HG03571 (cell line): Measurements from ENCODE around the gene SLC12A7.

Experiments
- ATAC-seq: cut with Tn5 transposase; IDR thresholded peaks from one replicate; pipeline ENCODE4 v1.9.1; 2021; ENCODE audit not compliant: unreplicated experiment

The SLC12A7 gene

DNA sequence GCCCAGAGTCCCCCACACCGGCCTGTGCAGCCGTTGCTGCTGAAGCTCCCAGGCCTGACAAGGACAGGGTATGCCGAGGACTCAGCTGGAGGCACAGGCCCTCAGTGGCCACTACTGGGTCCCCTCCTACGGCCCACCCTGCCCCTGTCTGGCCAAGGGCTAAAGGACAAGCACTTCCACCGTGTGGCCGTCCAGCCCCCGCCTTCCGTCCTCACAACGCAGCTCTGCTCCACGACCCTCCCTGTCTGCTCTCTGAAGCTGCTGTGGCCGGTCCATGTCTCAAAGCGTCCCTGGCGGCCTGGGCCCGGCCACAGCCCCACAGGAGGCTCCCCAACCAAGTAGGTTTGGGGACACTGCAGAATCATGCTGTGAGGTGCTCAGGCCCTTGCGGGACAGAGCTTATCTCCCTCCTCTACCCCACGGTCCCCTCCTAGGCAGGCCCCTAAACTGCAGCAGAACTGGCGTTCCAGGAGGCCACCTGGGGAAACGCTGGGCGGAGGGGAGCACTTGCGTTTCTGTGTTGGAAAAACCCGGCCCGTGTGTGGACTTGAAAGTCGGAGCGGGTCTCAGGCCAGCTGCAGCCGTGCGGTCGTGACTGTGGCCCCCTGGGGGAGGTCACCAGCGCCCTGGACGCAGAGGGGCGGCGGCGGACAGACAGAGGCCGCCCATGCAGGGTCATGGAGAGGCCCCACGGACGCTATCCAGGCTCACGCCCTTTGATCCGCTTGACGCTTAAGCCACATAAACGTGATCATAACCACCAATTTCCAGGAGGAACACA is 57.7 kb downstream of the SLC12A7 start:
- no peak for ATAC-seq

DNA sequence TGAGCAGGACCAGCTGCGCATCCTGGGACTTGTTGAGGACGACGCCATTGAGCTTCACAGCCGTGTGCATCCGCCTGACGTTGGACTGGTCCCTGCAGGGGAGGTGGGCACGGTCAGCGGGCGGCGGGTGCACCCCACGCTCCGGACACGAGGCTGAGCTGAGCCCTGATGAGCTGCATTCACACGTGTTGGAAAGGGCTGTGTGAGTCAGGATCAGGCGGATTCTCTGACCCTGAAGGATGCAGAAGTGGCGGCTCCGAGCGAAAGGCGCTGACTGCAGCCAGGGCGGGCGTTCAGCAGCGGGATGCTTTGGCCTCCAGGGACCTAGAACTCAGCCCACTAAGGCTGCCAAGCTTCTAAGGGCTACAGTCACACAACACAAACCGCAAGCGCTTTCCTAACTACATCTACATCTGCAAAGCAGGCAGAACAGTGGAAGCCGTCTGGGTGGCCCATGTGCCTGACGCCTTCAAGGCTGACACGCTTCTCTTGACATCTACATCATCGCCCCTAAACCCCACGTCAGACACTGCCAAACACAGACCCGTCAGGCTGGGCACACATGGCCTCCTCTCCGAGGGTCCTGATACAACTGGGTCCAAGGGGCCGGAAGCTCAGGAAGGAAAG is 58.4 kb downstream of the SLC12A7 start:
- ATAC-seq = no peak

DNA sequence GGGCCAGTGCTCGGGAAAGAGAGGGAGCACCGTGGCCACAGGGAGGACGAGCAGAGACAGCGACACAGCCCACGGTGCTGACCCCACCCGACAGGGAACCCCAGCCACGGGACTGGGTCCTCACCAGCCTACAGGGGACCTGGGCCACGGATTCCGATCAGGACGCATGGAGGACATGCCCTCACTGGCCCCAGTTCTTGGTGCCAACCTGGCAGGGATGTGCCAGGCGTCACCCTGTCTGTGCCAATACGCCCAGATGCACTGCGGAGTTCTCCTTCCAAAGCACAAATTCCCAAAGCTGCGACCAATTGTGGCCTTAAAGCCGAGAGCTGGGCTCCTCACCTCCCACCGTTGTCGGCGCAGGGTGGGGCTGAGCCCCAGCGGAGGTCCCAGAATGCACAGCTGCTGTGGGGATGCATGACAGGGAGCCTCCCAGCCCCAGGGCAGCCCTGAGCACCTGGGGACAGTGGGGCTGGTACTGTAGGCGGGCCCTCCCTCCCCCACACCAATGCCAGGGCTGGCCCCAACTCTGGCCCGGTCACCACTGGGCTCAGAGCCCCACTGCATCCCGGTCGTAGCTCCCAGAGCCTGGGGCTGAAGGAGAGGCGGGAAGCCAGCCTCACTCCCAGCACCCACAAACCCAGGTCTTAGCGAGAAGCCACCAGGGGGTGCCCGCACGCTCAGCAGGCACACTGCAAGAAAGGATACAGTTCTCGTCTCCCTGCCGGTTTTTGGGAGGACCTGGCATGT is 59.0 kb downstream of the SLC12A7 start:
- ATAC-seq = no peak

DNA sequence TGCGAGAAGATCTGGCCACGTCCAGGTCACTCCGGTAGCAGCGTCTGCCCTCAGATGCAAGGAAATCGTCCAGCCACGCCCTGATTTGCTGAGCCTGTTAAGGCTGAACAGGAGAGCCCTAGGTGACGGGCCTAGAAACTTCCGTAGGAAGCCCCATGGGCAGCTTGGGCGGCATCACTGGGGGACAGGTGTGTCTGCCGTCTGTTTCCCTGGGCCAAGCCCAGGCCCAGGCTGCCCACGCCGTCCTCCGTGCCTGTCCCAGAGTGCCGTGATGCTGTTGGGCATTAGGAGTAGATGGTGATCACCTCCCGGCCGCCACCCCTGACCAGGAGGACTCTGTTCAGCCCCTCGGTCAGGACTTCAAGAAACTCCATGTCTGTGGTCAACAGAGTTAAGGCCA is 59.8 kb downstream of the SLC12A7 start:
- no peak for ATAC-seq

DNA sequence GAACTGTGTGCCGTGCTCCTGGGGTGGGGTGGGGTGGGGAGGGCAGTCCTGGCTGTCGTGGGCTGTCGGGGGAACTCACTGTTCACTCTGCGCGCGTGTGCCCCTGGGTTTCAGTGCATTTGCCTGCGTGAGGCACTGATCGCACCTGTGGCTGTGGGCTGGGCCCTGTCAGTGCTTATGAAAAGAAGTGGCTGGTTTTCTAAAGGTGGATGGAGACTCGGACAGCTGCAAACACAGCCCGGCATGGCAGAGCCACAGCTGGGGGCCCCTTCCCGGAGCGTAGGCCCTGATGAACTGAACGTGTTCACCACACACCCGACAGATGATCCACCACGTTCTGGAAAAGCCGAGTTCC is 60.5 kb downstream of the SLC12A7 start:
- ATAC-seq = no peak

DNA sequence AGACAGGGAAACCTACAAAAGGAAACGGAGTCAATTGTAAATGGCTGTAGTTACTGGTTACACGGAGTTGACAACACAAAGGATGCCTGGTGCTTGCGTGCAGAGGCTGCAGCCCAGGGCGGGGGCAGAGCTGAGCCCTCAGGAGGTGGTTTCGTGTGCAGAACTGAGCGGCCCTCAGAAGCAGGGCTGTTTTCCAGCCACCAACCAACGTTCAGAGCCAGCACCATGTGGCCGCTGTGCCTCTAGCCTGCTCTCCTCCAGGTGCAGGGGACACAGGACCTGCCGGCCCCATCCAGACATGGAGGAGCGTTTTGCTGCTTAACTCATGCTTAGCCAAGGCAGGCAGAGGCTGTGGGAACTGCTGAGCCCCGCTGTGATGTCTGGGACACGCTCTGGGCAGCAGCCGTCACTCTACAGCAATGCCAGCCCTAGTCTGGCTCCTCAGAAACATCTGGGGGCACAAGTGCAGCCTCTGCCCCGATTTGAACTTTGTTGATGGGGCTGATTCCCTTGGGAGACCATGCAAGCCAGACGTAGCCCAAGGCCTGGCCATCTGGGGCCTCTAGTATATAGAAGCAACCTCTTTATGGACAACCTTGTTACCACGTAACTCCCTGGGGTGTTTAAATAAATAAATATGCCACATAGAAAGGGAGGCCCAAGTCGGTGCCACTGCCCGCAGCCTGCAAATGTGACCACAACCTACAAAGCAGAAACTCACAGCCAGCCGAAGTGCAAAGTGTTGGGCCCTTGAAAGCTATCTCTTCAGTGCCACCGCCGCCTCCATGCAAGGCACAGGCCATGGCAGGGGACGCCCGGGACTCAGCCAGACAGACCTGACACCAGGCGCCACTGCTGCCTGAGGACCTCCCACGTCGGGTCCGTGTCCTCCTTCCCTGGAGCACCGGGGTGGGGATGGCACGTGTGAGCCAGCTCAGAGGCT is 61.2 kb downstream of the SLC12A7 start:
- no peak for ATAC-seq

DNA sequence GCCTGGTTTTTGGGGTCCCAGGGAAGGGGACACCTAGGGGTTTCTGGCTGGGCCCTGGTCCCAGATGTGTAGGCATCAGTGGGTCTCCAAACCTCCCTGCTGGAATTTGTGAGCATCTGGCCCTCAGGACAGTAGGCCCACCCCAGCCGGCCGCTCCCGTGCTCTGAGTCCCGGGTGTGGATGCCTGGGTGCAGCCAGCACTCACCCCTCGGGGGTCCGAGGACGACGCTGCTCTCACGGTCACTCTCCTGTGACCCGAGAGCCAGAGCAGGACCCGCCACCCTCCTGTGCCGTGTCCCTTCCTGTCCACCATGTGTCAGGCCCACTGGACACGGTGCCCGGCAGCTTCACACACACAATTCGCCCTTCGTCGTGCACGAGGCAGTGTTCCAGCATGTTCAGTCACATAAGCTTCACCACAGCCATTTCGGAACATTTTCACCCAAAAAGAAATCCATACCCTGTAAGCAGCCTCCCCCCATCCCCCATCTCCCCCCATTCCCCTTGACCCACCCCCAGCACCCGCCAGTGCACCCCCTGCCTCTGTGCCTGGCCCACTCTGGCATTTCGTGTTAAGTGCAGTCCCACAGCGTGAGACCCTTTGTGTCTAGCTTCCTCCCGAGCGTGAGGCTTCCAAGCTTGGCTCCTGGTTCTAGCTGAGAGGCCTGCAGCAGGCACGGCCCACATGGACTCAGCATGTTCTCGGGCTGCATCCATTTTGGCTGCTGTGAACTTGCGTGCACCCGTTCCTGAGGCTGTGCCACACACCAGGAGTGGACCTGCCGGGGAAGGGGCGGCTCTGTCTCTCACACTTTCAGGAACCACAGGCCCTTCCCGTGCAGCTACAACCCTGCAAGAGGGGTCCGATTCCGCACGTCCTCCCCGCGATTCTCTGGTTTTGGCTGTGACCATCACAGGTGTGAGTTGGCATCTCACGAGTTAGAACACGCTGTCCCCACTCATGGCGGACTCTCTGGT is 62.7 kb downstream of the SLC12A7 start:
- no peak for ATAC-seq

GRCh38 chr5:1048162-1048721 is 63.6 kb downstream of the SLC12A7 start:
- ATAC-seq = no peak

DNA sequence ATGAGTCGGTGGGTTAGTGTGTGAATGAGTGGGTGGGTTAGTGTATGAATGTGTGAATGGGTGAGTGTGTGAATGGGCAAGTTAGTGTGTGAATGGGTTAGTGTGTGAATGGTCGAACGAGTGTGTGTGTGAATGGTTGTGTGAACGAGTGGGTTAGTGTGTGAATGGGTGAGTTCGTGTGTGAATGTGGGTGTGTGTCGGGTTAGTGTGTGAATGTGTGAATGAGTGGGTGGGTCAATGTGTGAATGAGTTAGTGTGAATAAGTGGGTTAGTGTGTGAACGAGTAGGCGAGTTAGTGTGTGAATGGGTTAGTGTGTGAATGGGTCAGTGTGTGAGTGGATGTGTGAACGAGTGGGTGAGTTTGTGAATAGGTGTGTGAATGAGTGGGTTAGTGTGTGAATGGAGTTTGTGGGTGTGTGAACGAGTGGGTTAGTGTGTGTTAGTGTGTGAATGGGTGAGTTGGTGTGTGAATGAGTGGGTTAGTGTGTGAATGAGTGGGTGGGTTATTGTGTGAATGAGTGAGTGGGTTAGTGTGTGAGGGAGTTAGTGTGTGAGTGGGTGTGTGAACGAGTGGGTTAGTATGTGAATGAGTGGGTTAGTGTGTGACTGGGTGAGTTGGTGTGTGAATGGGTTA is 64.4 kb downstream of the SLC12A7 start:
- ATAC-seq = no peak

DNA sequence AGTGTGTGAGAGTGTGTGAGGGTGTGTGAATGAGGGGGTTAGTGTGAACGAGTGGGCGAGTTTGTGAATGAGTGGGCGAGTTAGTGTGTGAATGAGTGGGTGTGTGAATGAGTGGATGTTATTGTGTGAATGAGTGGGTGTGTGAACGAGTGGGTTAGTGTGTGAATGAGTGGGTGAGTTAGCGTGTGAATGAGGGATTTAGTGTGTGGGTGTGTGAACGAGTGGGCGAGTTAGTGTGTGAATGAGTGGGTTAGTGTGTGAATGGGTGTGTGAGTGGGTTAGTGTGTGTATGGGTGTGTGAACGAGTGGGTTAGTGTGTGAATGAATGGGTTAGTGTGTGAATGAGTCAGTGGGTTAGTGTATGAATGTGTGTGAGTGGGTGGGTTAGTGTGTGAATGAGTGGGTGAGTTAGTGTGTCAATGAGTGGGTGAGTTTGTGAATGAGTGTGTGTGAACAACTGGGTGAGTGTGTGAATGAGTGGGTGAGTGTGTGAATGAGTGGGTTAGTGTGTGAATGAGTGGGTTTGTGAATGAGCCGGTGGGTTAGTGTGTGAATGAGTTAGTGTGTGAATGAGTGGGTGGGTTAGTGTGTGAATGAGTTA is 65.8 kb downstream of the SLC12A7 start:
- ATAC-seq = no peak

DNA sequence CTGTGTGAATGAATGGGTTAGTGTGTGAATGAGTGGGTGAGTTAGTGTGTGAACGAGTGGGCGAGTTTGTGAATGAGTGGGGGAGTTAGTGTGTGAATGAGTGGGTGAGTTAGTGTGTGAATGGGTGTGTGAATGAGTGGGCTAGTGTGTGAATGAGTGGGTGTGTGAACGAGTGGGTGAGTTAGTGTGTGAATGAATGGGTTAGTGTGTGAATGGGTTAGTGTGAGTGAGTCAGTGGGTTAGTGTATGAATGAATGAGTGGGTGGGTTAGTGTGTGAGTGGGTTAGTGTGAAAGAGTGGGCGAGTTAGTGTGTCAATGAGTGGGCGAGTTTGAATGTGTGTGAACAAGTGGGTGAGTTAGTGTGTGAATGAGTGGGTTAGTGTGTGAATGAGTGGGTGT is 67.7 kb downstream of the SLC12A7 start:
- ATAC-seq = no peak

DNA sequence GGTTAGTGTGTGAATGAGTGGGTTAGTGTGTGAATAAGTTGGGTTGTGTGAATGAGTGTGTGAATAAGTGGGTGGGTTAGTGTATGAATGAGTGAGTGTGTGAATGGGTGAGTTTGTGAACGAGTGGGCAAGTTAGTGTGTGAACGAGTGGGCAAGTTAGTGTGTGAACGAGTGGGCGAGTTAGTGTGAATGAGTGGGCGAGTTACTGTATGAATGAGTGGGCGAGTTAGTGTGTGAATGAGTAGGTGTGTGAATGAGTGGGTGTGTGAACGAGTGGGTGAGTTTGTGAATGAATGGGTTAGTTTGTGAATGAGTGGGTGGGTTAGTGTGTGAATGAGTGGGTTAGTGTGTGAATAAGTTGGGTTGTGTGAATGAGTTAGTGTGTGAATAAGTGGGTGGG is 68.5 kb downstream of the SLC12A7 start:
- no peak for ATAC-seq

GRCh38 chr5:1042626-1043025 is 69.2 kb downstream of the SLC12A7 start:
- no peak for ATAC-seq

- ATAC-seq = no peak
Observed at GRCh38 chr5:1041225-1042143, 70.4 kb downstream of the SLC12A7 start.

DNA sequence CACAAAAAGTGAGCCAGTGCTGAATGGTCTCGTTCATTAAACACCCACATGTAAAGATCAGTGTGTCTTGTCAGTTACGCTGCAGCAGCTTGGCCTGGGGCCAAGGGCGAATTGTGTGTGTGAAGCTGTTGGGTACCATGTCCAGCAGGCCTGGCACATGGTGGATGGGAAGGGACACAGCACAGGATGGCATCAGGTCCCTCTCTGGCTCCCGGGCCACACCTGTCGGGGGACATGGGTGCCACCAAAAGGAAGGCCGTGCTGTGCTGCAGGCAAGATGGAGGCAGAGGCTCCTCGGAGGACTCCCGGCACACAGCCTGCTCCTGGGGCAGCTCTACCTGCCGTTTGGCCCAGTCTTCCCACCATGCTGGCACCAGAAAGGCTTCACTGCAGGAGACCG is 71.3 kb downstream of the SLC12A7 start:
- no peak for ATAC-seq

GRCh38 chr5:1039706-1040260 is 72.1 kb downstream of the SLC12A7 start:
- no peak for ATAC-seq

GRCh38 chr5:1039210-1039548 is 72.7 kb downstream of the SLC12A7 start:
- no peak for ATAC-seq
